Tibial nerve (tissue), 4 donors: ENCODE measurements around the gene DENND1A.

ENCODE experiments used
- CTCF ChIP-seq, 5 experiments: fragments of 200-600 bp in 3 of 5; fragments of 450-650 bp in 2 of 5; sonication (generic) in 3 of 5; IDR thresholded peaks; one replicate each; pipeline ENCODE4 v1.5.1; 2016 to 2019; ENCODE audit warnings: antibody characterized with exemption in 5 of 5, mild to moderate bottlenecking in 3 of 5, moderate library complexity in 2 of 5
- EP300 ChIP-seq, 2 donors: sonication (generic); formaldehyde crosslinking; IDR thresholded peaks; one replicate each; pipeline ENCODE4 v1.6.1; 2017; ENCODE audit warnings: antibody characterized with exemption in 2 of 2, mild to moderate bottlenecking in 1 of 2
- POLR2A ChIP-seq, 2 donors: fragments of 450-650 bp; IDR thresholded peaks; one replicate each; pipeline ENCODE4 v1.6.1; 2017; ENCODE audit warnings: antibody characterized with exemption in 2 of 2, mild to moderate bottlenecking in 2 of 2, moderate library complexity in 2 of 2

- TF ChIP-seq CTCF (IDR thresholded peaks at IDR 0.05) (no peak), POLR2A (IDR thresholded peaks at IDR 0.05) (no peak), EP300 (IDR thresholded peaks at IDR 0.05) (no peak)
Measured at GRCh38 chr9:123816817-123817472, 113.0 kb downstream of the DENND1A start.
